ENCODE data around the gene ASPA. TPM values are rescaled to one million over a fixed set of nuclear protein-coding genes. Genes with fewer than 3 reads are reported as not detected.
A peak's percentile ranks its signal among the peaks of the same experiment; 100 is the strongest.

The ASPA gene
- total RNA-seq, 4 donors from 2014 or later = 7.8 to 19.2 (median 15.4) TPM

DNA sequence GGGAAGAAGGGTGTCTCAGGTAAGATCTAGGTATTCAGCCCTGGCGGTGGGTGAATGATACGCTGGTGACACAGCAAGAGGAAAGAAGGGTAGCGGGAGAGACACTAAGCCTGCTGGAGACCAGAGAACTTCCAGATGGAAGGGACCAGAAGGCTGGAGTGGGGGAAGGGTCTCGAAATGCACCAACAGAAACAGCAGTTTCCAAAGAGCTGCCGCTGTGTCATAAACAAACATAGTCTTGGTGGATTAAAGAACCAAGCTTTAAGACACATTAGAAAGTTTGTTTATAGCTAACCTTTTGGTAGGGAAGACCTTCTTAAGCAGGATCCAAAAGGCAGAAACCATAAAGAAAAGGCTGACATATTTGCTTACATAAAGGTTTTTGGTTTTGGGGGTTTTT lies 60.9 kb downstream of the ASPA start:
- Histone ChIP-seq H3K27ac (peak overlapping the region in 3 of 4 donors; percentile 82 to 96 (median 88)), H3K4me1 (peaks cover 0 to 41% (median 2%) of the 10 kb centered on the region in 4 donors), H3K4me3 (no peak overlapping the region), H3K9me3 (no peaks in the 10 kb centered on the region), H3K27me3 (no peaks in the 10 kb centered on the region), H3K36me3 (no peaks in the 10 kb centered on the region)
- 69 to 76% methylated on average over 5 of the region's 5 CpGs for WGBS, 2 donors
- TF ChIP-seq POLR2A (IDR thresholded peaks at IDR 0.05) (no peak), EP300 (IDR thresholded peaks at IDR 0.05) (no peak)
- TF ChIP-seq, protein P1, sequence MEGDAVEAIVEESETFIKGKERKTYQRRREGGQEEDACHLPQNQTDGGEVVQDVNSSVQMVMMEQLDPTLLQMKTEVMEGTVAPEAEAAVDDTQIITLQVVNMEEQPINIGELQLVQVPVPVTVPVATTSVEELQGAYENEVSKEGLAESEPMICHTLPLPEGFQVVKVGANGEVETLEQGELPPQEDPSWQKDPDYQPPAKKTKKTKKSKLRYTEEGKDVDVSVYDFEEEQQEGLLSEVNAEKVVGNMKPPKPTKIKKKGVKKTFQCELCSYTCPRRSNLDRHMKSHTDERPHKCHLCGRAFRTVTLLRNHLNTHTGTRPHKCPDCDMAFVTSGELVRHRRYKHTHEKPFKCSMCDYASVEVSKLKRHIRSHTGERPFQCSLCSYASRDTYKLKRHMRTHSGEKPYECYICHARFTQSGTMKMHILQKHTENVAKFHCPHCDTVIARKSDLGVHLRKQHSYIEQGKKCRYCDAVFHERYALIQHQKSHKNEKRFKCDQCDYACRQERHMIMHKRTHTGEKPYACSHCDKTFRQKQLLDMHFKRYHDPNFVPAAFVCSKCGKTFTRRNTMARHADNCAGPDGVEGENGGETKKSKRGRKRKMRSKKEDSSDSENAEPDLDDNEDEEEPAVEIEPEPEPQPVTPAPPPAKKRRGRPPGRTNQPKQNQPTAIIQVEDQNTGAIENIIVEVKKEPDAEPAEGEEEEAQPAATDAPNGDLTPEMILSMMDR (IDR thresholded peaks at IDR 0.05) = no peak
- no peak for DNase-seq (ENCODE audit: low spot score in 2 of 2)

DNA sequence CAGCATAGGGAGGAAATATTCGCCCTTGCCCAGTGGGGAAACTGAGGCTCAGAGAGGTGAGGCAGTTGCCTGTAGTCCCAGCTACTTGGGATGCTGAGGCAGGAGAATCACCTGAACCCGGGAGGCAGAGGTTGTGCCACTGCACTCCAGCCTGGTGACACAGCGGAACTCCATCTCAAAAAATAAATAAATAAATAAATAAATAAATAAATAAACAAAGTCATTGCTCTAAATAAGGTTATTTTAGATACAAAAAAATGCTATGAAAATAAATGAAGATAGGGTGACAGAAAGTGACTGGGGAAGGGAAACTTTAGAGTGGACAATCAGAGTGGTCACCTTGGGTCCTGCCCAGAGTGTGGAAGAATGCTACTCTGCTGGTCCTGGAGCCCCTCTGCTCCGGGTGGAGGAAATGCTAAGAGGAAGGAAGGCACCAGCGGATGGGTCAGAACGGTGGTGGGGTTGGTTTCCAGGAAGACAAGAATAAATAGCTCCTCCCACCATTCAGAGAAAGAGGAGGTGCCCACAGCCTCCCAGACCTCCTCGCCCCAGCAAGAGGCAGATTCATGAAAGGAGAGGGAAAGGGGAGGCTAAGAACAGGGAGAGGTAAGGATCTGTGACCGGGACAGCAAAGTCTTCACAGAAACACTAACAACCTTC lies 64.2 kb downstream of the ASPA start:
- WGBS, 2 donors = 67 to 72% methylated on average over 8 of the region's 8 CpGs
- DNase-seq (ENCODE audit: low spot score in 2 of 2) = no peak
- no peaks in the 10 kb centered on the region for H3K36me3 ChIP-seq
- H3K9me3 ChIP-seq = no peaks in the 10 kb centered on the region
- no peaks in the 10 kb centered on the region for H3K27me3 ChIP-seq
- H3K27ac ChIP-seq = no peak overlapping the region
- no peak for TF ChIP-seq POLR2A (IDR thresholded peaks at IDR 0.05)
- TF ChIP-seq, protein P1 (IDR thresholded peaks at IDR 0.05) = no peak
- peaks cover 0 to 22% (median 0%) of the 10 kb centered on the region in 4 donors for H3K4me1 ChIP-seq
- H3K4me3 ChIP-seq = no peak overlapping the region

DNA sequence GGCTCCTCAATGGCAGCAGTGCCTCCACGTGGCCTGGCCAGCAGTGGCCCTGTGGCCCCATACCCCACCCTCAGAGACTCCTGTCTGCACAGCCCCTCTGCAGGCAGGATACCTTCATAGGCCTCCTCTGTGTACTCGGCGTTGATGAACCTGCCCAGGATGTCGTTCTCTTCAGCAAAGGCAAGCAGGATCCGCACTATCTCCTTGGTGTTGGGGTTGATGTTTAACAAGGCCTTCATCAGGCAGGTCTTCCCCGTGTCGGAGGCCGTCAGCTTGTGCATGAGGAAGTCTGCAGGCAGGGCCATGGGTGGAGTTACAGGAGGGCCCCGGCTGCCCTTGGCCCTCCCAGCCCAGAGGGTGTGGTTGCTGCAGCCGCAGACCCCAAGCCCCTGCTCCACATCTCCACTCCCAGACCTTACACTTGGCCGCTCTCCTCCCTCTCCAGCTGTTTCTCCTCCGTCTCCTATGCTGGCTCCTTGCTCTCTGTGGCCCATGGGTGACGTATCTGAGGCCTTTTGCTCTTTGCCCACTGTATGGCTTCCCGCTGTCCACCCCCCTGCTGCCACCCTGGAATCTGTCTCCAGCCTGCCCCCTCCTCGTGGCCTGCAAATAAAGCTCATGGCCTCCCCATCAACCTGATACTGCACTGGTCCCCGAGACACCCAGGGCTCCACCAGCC lies 66.8 kb downstream of the ASPA start:
- Histone ChIP-seq H3K36me3 (no peaks in the 10 kb centered on the region), H3K27ac (no peak overlapping the region), H3K9me3 (no peaks in the 10 kb centered on the region), H3K4me1 (peaks cover 0 to 3% (median 0%) of the 10 kb centered on the region in 4 donors), H3K4me3 (no peak overlapping the region), H3K27me3 (no peaks in the 10 kb centered on the region)
- TF ChIP-seq POLR2A (IDR thresholded peaks at IDR 0.05) (no peak), EP300 (IDR thresholded peaks at IDR 0.05) (no peak)
- TF ChIP-seq, protein P1 (IDR thresholded peaks at IDR 0.05) = no peak
- WGBS, 2 donors = 81 to 83% methylated on average over 14 to 16 of the region's 16 CpGs
- DNase-seq (ENCODE audit: low spot score in 2 of 2) = no peak

DNA sequence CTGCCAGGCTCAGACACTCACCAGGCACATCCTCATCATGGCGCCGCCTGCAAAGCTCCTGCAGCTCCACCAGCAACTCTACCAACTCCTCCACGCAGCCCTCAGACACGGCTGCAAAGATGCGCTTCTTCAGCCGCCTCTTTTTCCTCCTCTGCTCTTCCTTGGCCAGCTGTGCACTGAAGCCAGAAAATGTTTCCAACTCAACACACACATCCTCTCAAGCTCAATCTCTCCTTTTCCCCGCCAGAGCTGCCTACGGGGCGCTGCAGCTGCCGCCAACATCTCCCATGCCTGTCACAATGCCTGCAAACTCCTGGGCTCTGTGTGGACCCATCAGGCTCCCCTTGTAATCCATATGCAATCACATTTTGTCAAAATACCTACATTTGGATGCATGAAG lies 67.7 kb downstream of the ASPA start:
- DNase-seq (ENCODE audit: low spot score in 2 of 2) = no peak
- Histone ChIP-seq H3K4me1 (peaks cover 0 to 3% (median 0%) of the 10 kb centered on the region in 4 donors), H3K4me3 (no peak overlapping the region), H3K36me3 (no peaks in the 10 kb centered on the region), H3K27me3 (no peaks in the 10 kb centered on the region), H3K27ac (no peak overlapping the region), H3K9me3 (no peaks in the 10 kb centered on the region)
- TF ChIP-seq, protein P1 (IDR thresholded peaks at IDR 0.05) = no peak
- TF ChIP-seq EP300 (IDR thresholded peaks at IDR 0.05) (no peak), POLR2A (IDR thresholded peaks at IDR 0.05) (no peak)
- 73 to 82% methylated on average over 10 of the region's 10 CpGs for WGBS, 2 donors

DNA sequence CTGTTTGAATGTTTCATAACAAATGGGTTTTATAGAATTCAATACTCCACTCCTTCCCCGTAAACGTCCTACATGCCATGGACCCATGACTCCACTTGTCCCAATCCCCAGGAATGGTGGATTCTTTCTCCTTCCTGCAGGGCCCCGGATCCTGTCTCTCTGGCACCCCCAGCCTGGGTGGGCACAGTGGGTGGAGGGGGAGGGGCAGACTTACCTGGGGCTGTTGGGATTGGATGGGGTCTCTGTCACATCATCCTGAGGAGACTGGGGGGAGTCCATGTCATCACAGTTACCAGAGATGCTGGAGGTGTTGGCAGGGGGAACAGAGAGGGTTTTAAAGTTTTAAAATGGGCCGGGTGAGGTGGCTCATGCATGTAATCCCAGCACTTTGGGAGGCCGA lies 68.6 kb downstream of the ASPA start:
- TF ChIP-seq POLR2A (IDR thresholded peaks at IDR 0.05) = no peak
- TF ChIP-seq, protein P1 (IDR thresholded peaks at IDR 0.05) = no peak
- no peak for TF ChIP-seq EP300 (IDR thresholded peaks at IDR 0.05)
- no peak overlapping the region for H3K27ac ChIP-seq
- no peaks in the 10 kb centered on the region for H3K27me3 ChIP-seq
- H3K4me1 ChIP-seq = no peaks in the 10 kb centered on the region
- H3K4me3 ChIP-seq = no peak overlapping the region
- no peak for DNase-seq (ENCODE audit: low spot score in 2 of 2)
- no peaks in the 10 kb centered on the region for H3K36me3 ChIP-seq
- H3K9me3 ChIP-seq = no peaks in the 10 kb centered on the region
- WGBS, 2 donors = 77 to 84% methylated on average over 5 of the region's 5 CpGs

Measured in tibial nerve (tissue), 4 donors.